Activated effector memory CD4-positive, alpha-beta T cell treated with Interleukin-2 at 50 U/mL for 16 hours (primary cell): Measurements from ENCODE around the gene PLXDC2.
"Not testable (repeated sequence)": the region's sequence is repeated elsewhere in the genome, so short reads cannot be mapped to it uniquely, and the experiment has no call there.

Experiments used
- DNase-seq: peaks from one replicate; pipeline ENCODE4 v3.0.0-alpha.2; 2020

The PLXDC2 gene

GRCh38 chr10:19816411-19817230 is at the start of gene PLXDC2:
Gene PLXDC2 (plus strand): TSS chr10:19816432.
- DNase-seq: no peak

DNA sequence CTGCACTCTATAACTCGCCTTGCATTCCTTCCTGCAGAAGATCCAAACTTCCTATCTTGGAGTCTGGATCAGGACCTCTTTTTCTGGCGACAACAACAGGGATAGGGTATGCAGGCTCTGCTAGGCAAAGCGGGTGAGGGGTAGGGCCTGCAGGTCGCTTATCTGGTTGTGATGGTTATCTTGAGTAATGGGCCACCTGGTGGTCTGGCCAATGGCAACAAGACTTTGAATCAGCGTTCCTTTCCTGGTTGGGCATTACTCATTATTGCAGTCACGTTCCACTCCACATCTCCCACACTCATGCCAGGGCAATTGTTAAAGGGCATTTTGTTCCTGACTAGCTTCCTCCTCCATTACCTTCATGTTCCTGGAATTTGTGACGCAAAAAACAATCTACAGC is 48.4 kb upstream of the PLXDC2 start:
- no peak for DNase-seq

- not testable (repeated sequence) for DNase-seq
Measured at GRCh38 chr10:19769826-19770225, 46.4 kb upstream of the PLXDC2 start.

- DNase-seq: no peak
Measured at GRCh38 chr10:19772972-19773371, 43.3 kb upstream of the PLXDC2 start.

DNA sequence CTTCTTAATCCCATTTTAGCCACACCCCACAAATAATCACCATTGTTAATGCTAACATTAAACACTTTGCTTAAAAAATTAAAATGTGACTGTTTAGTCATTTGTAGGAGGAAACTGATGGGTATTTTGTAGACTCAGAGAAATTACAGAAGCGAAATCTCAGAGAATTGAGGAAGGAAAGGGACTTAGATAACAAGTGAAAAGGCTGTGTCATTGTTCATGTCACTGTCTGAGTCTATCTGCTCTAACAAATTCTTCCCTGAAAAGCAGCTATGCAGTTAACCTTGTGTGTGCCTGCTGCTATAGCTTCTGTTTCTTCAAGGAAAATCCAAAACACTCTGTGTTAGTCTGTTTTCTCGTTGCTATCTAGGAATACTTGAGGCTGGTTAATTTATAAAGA is 40.9 kb upstream of the PLXDC2 start:
- DNase-seq: no peak

- no peak for DNase-seq
Measured at GRCh38 chr10:19777806-19778205, 38.4 kb upstream of the PLXDC2 start.

GRCh38 chr10:19778996-19779395 is 37.2 kb upstream of the PLXDC2 start:
- DNase-seq: no peak

DNA sequence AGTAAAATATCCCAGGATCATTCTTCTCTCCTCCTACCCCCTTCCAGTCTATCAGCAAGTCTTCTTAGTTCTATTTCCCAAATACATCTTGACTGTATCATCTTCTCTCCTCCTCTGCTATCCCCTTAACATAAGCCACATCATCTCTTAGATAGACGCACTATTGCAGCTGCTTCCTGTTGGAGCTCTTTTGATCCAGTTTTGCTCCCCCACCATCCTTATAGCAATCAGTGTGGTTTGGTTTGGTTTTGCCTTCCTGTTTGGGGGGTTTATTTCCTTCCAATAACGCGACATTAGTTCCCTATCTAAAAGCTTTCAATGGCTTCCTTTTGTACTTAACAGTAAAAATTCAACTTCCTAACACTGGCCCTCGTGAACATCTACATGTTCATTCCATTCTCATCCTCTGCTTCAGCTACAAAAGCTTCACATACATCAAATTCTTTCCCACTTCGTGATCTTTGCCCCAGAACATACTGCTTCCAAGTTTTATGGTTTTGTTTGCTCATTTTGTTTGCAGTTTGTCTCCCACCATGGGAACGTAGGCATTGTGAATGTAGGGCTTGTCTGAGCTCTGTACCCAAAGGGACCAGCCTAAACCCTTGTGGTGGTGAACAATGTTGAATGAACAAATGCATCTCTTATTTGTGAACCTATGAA is 33.7 kb upstream of the PLXDC2 start:
- no peak for DNase-seq

- no peak for DNase-seq
Measured at GRCh38 chr10:19783721-19784120, 32.5 kb upstream of the PLXDC2 start.

DNA sequence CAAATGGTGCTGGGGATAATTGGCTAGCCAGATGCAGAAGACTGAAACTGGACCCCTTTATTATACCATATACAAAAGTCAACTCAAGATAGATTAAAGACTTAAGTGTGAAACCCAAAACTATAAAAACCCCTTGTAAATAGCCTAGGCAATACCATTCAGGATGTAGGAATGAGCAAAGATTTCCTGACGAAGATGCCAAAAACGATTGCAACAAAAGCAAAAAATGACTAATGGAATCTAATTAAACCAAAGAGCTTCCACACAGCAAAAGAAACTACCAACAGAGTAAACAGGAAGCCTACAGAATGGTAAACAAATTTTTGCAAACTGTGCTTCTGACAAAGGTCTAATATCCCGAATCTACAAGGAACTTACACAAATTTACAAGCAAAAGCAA is 30.9 kb upstream of the PLXDC2 start:
- no peak for DNase-seq

- no peak for DNase-seq
Measured at GRCh38 chr10:19788075-19788686, 28.1 kb upstream of the PLXDC2 start.

DNA sequence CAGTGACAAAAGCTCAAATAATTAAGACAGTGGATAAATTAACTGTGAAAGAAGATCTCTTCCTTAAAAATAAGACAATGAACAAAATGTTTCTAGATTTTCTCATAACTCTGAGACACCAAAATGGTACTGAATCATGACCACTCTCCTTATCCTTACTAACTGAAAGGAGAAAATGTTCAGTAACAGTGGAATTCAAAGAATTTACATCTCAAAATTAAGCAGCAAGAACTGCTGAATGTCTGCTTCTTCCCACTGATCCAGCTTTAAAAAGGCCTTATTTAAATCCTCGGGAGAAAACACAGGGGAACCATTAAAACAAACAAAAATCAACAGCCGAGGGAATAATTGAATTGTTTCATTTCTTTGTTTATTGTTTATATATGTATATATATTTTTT is 27.3 kb upstream of the PLXDC2 start:
- DNase-seq: no peak

GRCh38 chr10:19789607-19790006 is 26.6 kb upstream of the PLXDC2 start:
- no peak for DNase-seq

DNA sequence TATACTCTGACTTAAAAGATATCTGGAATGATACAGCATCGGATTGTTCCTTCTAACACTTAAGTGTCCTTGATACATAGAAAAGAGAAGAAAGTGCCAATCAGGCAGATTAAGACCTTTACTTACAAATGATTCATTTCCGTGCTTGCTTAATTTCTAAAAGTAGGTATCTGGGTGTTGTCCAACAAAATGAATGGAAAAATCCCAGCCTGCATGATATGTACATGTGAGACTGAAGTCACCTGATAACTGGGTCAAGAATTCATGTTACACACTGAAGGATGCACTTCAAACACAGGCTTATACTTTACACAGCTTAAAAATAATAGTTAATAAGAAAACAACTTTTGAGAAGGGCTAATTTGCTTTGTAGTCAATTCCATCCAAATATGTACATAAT is 25.2 kb upstream of the PLXDC2 start:
- DNase-seq: no peak

DNA sequence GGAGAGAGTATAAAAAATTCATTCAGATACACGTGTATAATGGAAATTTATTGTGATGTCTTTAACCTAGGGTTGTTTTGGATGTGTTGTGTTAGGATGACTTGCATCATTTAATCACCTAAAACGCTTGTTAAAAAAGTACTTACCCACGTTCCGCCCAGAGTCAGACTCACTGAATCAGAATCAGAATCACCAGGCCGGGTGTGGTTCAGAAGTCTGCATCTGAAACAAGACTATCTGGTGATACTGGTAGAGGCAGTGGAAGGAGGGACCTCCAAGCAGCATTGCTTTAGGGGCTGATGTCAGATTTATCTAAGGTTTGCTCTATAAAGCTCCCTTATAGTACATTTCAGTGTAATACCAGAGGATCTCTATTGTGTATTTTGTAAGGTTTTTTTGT is 20.5 kb upstream of the PLXDC2 start:
- DNase-seq: no peak

GRCh38 chr10:19800161-19800560 is 16.1 kb upstream of the PLXDC2 start:
- no peak for DNase-seq

GRCh38 chr10:19801369-19801768 is 14.9 kb upstream of the PLXDC2 start:
- no peak for DNase-seq

- no peak for DNase-seq
Measured at GRCh38 chr10:19803676-19804075, 12.6 kb upstream of the PLXDC2 start.

GRCh38 chr10:19809481-19809880 is 6.8 kb upstream of the PLXDC2 start:
- DNase-seq: no peak

DNA sequence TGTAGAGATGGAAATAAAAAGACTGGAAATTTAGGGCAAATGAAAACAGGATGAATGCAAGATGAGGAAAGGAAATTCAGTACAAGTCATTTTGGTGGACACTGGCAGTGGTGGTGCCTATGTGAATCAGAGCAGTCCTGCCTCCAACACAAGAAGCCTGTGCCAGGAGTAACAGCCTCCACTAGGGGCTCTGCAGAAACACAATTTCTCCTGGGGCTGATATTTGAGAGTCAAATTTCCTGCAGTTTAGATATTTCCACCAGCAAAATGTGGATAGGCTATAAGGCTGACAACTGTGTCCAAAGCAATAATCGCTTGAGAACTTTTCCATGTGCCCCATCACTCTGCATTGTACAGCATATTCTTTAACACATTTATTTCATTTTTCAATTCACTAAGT is 4.7 kb upstream of the PLXDC2 start:
- no peak for DNase-seq

GRCh38 chr10:19812976-19813375 is 3.3 kb upstream of the PLXDC2 start:
- DNase-seq: no peak

DNA sequence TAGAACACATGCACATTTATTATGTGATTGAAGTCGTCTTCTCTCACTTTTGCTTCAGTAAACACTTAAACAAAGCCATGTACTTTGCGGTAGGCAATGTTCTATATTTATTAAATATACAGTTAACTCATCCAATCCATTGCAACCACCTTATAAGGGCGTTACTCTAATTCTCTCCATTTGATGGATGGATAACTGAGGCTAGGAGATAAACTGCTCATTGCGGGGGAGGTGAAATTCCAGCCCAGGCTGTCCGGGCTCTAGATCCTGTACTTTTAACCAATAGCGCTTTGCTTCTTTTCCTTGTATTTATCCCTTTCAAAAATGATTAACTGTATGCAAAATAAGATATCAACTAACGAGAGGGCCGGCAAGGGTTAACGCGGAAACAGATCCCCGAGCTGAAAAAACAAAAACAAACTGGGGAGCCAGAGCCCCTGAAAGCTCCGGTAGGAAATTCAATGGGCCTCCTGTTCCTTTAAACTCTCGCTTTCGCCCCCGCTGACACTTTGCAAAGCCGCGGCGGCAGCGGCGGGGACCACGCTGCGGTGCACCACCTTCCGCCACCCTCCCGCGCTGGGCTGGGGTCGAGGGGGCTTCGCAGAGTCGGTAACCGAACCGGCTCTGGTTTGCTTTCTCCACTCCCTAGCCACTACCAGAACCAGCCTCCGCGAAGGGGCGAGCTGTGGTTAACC is 1.0 kb upstream of the PLXDC2 start:
- DNase-seq: no peak

- DNase-seq: no peak
Measured at GRCh38 chr10:19815731-19816410, 361 bp upstream of the PLXDC2 start.
